Effector memory CD8-positive, alpha-beta T cell (primary cell): Measurements from ENCODE around the gene IGF2.

ENCODE experiments used
- ATAC-seq: fragments of 150-1000 bp; cut with Tn5 transposase; replicated peaks from 2 replicates; pipeline ENCODE4 v1.10.0; 2021; ENCODE audit warnings: mild to moderate bottlenecking, moderate library complexity
- DNase-seq, 3 experiments: peaks; one replicate each; pipeline ENCODE4 v3.0.0; 2021
- H3K27ac Mint-ChIP-seq, 2 donors: one replicate each; pipeline ENCODE4 v1.8.0; 2022; ENCODE audit warnings: mild to moderate bottlenecking in 2 of 2, mixed read lengths in 2 of 2, moderate library complexity in 2 of 2
- H3K27me3 Mint-ChIP-seq, 2 donors: one replicate each; pipeline ENCODE4 v1.8.0; 2022; ENCODE audit warnings: mixed read lengths in 2 of 2
- H3K36me3 Mint-ChIP-seq: one replicate; pipeline ENCODE4 v1.8.0; 2022; ENCODE audit warnings: mild to moderate bottlenecking, moderate library complexity, mixed read lengths; ENCODE audit not compliant: insufficient read depth
- H3K4me1 Mint-ChIP-seq, 2 donors: one replicate each; pipeline ENCODE4 v1.8.0; 2022; ENCODE audit warnings: low read depth in 2 of 2, mixed read lengths in 2 of 2
- H3K4me3 Mint-ChIP-seq, 2 donors: one replicate each; pipeline ENCODE4 v1.8.0; 2022; ENCODE audit warnings: mild to moderate bottlenecking in 2 of 2, mixed read lengths in 2 of 2, moderate library complexity in 2 of 2
- H3K9me3 Mint-ChIP-seq, 2 donors: one replicate each; pipeline ENCODE4 v1.8.0; 2022; ENCODE audit warnings: mixed read lengths in 2 of 2

IGF2 gene

GRCh38 chr11:2101171-2101675 is 38.0 kb downstream of the IGF2 start:
- Mint-ChIP-seq H3K4me3 (no peak overlapping the region), H3K4me1 (peaks cover 0 to 3% of the 10 kb centered on the region in 2 donors), H3K9me3 (no peaks in the 10 kb centered on the region), H3K27me3 (peaks cover 18 to 54% of the 10 kb centered on the region in 2 donors), H3K27ac (no peak overlapping the region), H3K36me3 (no peaks in the 10 kb centered on the region)
- ATAC-seq: no peak
- DNase-seq: no peak

- H3K27ac Mint-ChIP-seq: peak overlapping the region in 1 of 2 donors; percentile 29
- H3K9me3 Mint-ChIP-seq: no peaks in the 10 kb centered on the region
- DNase-seq: no peak
- peaks cover 18 to 58% of the 10 kb centered on the region in 2 donors for H3K27me3 Mint-ChIP-seq
- no peaks in the 10 kb centered on the region for H3K36me3 Mint-ChIP-seq
- H3K4me3 Mint-ChIP-seq: no peak overlapping the region
- peaks cover 0 to 3% of the 10 kb centered on the region in 2 donors for H3K4me1 Mint-ChIP-seq
- peak; percentile 62 for ATAC-seq
Measured at GRCh38 chr11:2100361-2101170, 38.6 kb downstream of the IGF2 start.

- DNase-seq: no peak
- H3K9me3 Mint-ChIP-seq: no peaks in the 10 kb centered on the region
- H3K4me1 Mint-ChIP-seq: peaks cover 0 to 3% of the 10 kb centered on the region in 2 donors
- H3K4me3 Mint-ChIP-seq: no peak overlapping the region
- H3K36me3 Mint-ChIP-seq: no peaks in the 10 kb centered on the region
- peak overlapping the region in 1 of 2 donors; percentile 29 for H3K27ac Mint-ChIP-seq
- peaks cover 18 to 63% of the 10 kb centered on the region in 2 donors for H3K27me3 Mint-ChIP-seq
- ATAC-seq: no peak
Measured at GRCh38 chr11:2099516-2100349, 39.5 kb downstream of the IGF2 start.

- H3K9me3 Mint-ChIP-seq: no peaks in the 10 kb centered on the region
- H3K4me1 Mint-ChIP-seq: peaks cover 0 to 3% of the 10 kb centered on the region in 2 donors
- no peak for DNase-seq
- peaks cover 3% of the 10 kb centered on the region for H3K36me3 Mint-ChIP-seq
- no peak for ATAC-seq
- H3K4me3 Mint-ChIP-seq: no peak overlapping the region
- H3K27ac Mint-ChIP-seq: no peak overlapping the region
- peaks cover 20 to 63% of the 10 kb centered on the region in 2 donors for H3K27me3 Mint-ChIP-seq
Measured at GRCh38 chr11:2098691-2099515, 40.3 kb downstream of the IGF2 start.

- Mint-ChIP-seq H3K9me3 (no peaks in the 10 kb centered on the region), H3K27me3 (peaks cover 28 to 68% of the 10 kb centered on the region in 2 donors), H3K36me3 (peaks cover 3% of the 10 kb centered on the region), H3K27ac (no peak overlapping the region), H3K4me3 (no peak overlapping the region), H3K4me1 (peaks cover 3 to 7% of the 10 kb centered on the region in 2 donors)
- DNase-seq: no peak
- ATAC-seq: no peak
Measured at GRCh38 chr11:2097998-2098690, 41.0 kb downstream of the IGF2 start.

GRCh38 chr11:2097356-2097997 is 41.7 kb downstream of the IGF2 start:
- no peaks in the 10 kb centered on the region for H3K9me3 Mint-ChIP-seq
- peaks cover 7 to 9% of the 10 kb centered on the region in 2 donors for H3K4me1 Mint-ChIP-seq
- peaks cover 3% of the 10 kb centered on the region for H3K36me3 Mint-ChIP-seq
- no peak overlapping the region for H3K4me3 Mint-ChIP-seq
- ATAC-seq (no peak), DNase-seq (no peak)
- H3K27me3 Mint-ChIP-seq: peaks cover 35 to 69% of the 10 kb centered on the region in 2 donors
- no peak overlapping the region for H3K27ac Mint-ChIP-seq

- Mint-ChIP-seq H3K4me3 (no peak overlapping the region), H3K9me3 (no peaks in the 10 kb centered on the region), H3K36me3 (peaks cover 3% of the 10 kb centered on the region), H3K4me1 (peaks cover 7 to 9% of the 10 kb centered on the region in 2 donors), H3K27me3 (peaks cover 32 to 69% of the 10 kb centered on the region in 2 donors), H3K27ac (no peak overlapping the region)
- DNase-seq: no peak
- no peak for ATAC-seq
Measured at GRCh38 chr11:2096919-2097301, 42.3 kb downstream of the IGF2 start.

GRCh38 chr11:2096011-2096918 is 42.9 kb downstream of the IGF2 start:
- Mint-ChIP-seq H3K9me3 (no peaks in the 10 kb centered on the region), H3K4me3 (no peak overlapping the region), H3K27me3 (peaks cover 29 to 69% of the 10 kb centered on the region in 2 donors), H3K4me1 (peaks cover 7 to 9% of the 10 kb centered on the region in 2 donors), H3K27ac (no peak overlapping the region), H3K36me3 (peaks cover 3% of the 10 kb centered on the region)
- ATAC-seq: no peak
- DNase-seq: no peak

- ATAC-seq (no peak), DNase-seq (no peak)
- peaks cover 7 to 9% of the 10 kb centered on the region in 2 donors for H3K4me1 Mint-ChIP-seq
- H3K4me3 Mint-ChIP-seq: no peak overlapping the region
- H3K27me3 Mint-ChIP-seq: peaks cover 29 to 69% of the 10 kb centered on the region in 2 donors
- H3K9me3 Mint-ChIP-seq: no peaks in the 10 kb centered on the region
- peaks cover 3% of the 10 kb centered on the region for H3K36me3 Mint-ChIP-seq
- no peak overlapping the region for H3K27ac Mint-ChIP-seq
Measured at GRCh38 chr11:2095542-2095941, 43.6 kb downstream of the IGF2 start.

GRCh38 chr11:2095198-2095520 is 44.0 kb downstream of the IGF2 start:
- no peak for ATAC-seq
- H3K27ac Mint-ChIP-seq: no peak overlapping the region

GRCh38 chr11:2094354-2095197 is 44.6 kb downstream of the IGF2 start:
- peaks cover 3% of the 10 kb centered on the region for H3K36me3 Mint-ChIP-seq
- DNase-seq (no peak), ATAC-seq (no peak)
- H3K27ac Mint-ChIP-seq: no peak overlapping the region
- H3K4me3 Mint-ChIP-seq: no peak overlapping the region
- H3K27me3 Mint-ChIP-seq: peaks cover 30 to 61% of the 10 kb centered on the region in 2 donors
- no peaks in the 10 kb centered on the region for H3K9me3 Mint-ChIP-seq
- peaks cover 5 to 9% of the 10 kb centered on the region in 2 donors for H3K4me1 Mint-ChIP-seq

More at GRCh38 chr11:2095198-2095520, 44.0 kb downstream of the IGF2 start:
- no peaks in the 10 kb centered on the region for H3K9me3 Mint-ChIP-seq
- H3K4me1 Mint-ChIP-seq: peaks cover 6 to 9% of the 10 kb centered on the region in 2 donors
- peaks cover 29 to 65% of the 10 kb centered on the region in 2 donors for H3K27me3 Mint-ChIP-seq
- DNase-seq: no peak
- H3K4me3 Mint-ChIP-seq: no peak overlapping the region
- H3K36me3 Mint-ChIP-seq: peaks cover 3% of the 10 kb centered on the region
